Measurements from ENCODE around the gene AP4B1.
A peak's percentile ranks its signal among the peaks of the same experiment; 100 is the strongest.
"Not testable (repeated sequence)": the region's sequence is repeated elsewhere in the genome, so short reads cannot be mapped to it uniquely, and the experiment has no call there.

The AP4B1 gene

DNA sequence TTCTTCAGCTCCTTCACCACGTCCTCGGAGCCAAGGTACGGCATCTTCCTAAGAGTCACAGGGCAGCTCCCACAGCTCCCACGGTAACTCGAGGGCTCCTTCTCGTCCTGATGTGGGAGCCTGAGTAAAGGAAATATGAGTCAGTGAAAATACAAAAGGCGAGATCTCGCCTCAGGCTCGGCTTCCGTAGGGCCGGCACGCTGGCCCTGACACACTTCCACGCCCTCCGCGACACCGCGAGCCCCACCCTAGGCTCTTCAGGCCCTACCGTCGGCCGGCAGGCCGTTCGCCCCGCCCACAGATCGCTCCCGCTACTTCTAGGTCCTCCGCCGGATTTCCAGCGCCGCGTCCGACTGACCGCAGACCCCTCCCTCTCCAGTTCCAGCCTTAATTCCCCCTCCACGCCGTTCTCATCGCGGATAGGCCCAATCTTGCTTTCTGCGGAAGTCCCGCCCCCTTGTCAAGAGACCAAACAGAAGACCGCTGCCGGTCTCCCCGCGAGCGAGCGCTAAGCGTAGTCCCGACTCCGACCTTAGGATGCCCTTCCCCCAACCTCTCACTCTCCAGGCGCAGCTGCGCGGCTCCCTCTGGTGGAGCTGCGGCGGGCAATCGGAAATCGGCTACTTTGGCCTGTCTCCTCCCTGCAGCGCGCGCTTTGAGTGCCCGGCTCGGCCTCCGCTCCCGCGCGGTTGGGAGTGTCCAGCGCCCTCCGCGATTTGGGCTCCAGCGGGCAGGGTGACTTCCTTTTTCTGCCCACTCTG, at the start of gene AP4B1, which contains the start of gene DCLRE1B:
Gene AP4B1, minus strand, starts transcription at position 126 of the 761 bp plus-strand sequence. Its CDS starts 82 bp downstream, at position 44.
Gene DCLRE1B, plus strand, starts transcription at position 653 of the 761 bp plus-strand sequence. CDS start 261 bp downstream, outside the sequence.
- Histone ChIP-seq H3K36me3 (peaks cover 30% of the 10 kb centered on the region), H3K27me3 (ENCODE audit: insufficient read depth, low read depth, severe bottlenecking) (no peaks in the 10 kb centered on the region), H3K9me3 (ENCODE audit: severe bottlenecking) (no peaks in the 10 kb centered on the region), H3K4me3 (ENCODE audit: low read depth, low read length) (peak within 1 kb of the TSS; percentile 97), H3K27ac (peak within 1 kb of the TSS; percentile 86)
- TF ChIP-seq, protein P1, sequence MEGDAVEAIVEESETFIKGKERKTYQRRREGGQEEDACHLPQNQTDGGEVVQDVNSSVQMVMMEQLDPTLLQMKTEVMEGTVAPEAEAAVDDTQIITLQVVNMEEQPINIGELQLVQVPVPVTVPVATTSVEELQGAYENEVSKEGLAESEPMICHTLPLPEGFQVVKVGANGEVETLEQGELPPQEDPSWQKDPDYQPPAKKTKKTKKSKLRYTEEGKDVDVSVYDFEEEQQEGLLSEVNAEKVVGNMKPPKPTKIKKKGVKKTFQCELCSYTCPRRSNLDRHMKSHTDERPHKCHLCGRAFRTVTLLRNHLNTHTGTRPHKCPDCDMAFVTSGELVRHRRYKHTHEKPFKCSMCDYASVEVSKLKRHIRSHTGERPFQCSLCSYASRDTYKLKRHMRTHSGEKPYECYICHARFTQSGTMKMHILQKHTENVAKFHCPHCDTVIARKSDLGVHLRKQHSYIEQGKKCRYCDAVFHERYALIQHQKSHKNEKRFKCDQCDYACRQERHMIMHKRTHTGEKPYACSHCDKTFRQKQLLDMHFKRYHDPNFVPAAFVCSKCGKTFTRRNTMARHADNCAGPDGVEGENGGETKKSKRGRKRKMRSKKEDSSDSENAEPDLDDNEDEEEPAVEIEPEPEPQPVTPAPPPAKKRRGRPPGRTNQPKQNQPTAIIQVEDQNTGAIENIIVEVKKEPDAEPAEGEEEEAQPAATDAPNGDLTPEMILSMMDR (IDR thresholded peaks at IDR 0.05; ENCODE audit: low read depth, low read length) = peak; percentile 66
- peak; percentile 99 for DNase-seq

DNA sequence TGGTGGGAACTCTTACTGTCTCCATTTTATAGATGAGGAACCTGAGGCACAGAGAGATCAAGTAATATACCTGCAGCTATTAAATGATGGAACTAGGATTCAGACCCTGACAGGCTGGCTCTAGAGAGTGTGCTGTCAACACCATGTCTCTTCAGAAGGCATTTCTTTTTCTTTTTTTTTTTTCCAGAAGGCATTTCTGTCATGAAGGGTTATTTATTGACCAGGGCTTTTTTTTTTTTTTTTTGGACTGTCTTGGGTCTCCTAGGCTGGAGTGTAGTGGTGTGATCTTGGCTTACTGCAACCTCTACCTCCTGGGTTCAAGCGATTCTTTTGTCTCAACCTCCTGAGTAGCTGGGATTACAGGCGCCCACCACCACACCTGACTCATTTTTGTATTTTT, 47.1 kb upstream of the AP4B1 start:
- Histone ChIP-seq H3K27me3 (ENCODE audit: insufficient read depth, low read depth, severe bottlenecking) (no peaks in the 10 kb centered on the region), H3K9me3 (ENCODE audit: severe bottlenecking) (no peaks in the 10 kb centered on the region), H3K36me3 (peaks cover 38% of the 10 kb centered on the region), H3K27ac (no peak overlapping the region), H3K4me3 (ENCODE audit: low read depth, low read length) (no peak overlapping the region)
- no peak for DNase-seq
- TF ChIP-seq, protein P1 (IDR thresholded peaks at IDR 0.05; ENCODE audit: low read depth, low read length) = no peak

DNA sequence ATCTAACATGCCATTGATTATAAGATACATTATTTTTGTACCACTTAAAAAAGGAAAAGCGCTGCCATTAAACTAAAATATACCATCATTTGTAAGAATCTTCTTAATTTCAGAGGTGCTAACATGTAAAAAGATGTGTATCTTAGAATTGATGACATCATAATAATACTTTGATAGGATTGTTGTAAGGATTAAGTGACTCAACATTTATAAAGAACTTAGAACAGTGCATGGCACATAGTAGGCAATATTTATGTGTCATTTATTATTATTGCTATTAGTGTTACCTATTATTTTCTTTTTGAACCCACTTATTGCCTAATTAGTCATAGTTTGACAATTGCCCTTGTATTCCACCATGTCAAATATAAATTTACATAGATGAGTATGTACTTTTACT, 46.3 kb upstream of the AP4B1 start:
- TF ChIP-seq, protein P1 (IDR thresholded peaks at IDR 0.05; ENCODE audit: low read depth, low read length) = no peak
- Histone ChIP-seq H3K4me3 (ENCODE audit: low read depth, low read length) (no peak overlapping the region), H3K27ac (no peak overlapping the region), H3K27me3 (ENCODE audit: insufficient read depth, low read depth, severe bottlenecking) (no peaks in the 10 kb centered on the region), H3K9me3 (ENCODE audit: severe bottlenecking) (no peaks in the 10 kb centered on the region), H3K36me3 (peaks cover 31% of the 10 kb centered on the region)
- DNase-seq = no peak

DNA sequence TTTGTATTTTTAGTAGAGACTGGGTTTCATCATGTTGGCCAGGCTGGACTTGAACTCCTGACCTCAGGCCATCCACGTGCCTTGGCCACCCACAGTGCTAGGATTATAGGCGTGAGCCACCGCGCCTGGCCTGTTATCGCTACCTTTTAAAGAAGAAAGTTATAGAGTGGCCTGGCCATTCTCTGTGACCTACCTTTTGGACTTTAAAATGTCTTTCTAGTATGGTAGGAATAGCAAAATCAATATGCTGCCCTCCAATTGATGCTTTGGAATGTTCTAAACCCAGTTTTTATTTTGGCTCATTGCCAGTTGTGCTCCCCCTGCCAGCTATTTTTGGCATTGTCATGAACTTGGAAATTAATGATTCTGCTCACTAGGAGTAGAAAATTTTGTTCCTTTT, 44.4 kb upstream of the AP4B1 start:
- TF ChIP-seq, protein P1 (IDR thresholded peaks at IDR 0.05; ENCODE audit: low read depth, low read length) = 0 out of 2 replicates have a peak, but pooled peaks have one; percentile 8
- Histone ChIP-seq H3K4me3 (ENCODE audit: low read depth, low read length) (no peak overlapping the region), H3K36me3 (peaks cover 27% of the 10 kb centered on the region), H3K27ac (no peak overlapping the region; the same call in 1 of the 2 replicates), H3K27me3 (ENCODE audit: insufficient read depth, low read depth, severe bottlenecking) (no peaks in the 10 kb centered on the region), H3K9me3 (ENCODE audit: severe bottlenecking) (no peaks in the 10 kb centered on the region)
- no peak for DNase-seq

DNA sequence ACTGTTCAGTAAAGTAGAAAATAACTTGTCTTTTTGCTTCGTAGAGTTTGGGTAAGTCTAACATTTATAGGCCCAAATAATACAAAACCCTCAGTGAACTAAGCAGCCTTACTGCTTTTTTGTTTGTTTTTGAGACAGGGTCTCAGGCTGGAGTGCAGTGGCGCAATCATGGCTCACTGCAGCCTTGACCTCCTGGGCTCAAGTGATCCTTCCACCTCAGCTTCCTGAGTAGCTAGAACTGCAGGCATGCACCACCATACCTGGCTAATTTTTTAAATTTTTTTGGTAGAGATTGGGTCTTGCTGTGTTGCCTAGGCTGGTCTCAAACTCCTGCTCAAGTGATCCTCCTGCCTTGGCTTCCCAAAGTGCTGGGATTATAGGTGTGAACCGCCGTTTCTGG, 43.6 kb upstream of the AP4B1 start:
- not testable (repeated sequence) for H3K27me3 ChIP-seq (ENCODE audit: insufficient read depth, low read depth, severe bottlenecking); H3K4me3 ChIP-seq (ENCODE audit: low read depth, low read length); DNase-seq; H3K9me3 ChIP-seq (ENCODE audit: severe bottlenecking)
- Histone ChIP-seq H3K36me3 (peaks cover 25% of the 10 kb centered on the region), H3K27ac (peak overlapping the region; percentile 94)

DNA sequence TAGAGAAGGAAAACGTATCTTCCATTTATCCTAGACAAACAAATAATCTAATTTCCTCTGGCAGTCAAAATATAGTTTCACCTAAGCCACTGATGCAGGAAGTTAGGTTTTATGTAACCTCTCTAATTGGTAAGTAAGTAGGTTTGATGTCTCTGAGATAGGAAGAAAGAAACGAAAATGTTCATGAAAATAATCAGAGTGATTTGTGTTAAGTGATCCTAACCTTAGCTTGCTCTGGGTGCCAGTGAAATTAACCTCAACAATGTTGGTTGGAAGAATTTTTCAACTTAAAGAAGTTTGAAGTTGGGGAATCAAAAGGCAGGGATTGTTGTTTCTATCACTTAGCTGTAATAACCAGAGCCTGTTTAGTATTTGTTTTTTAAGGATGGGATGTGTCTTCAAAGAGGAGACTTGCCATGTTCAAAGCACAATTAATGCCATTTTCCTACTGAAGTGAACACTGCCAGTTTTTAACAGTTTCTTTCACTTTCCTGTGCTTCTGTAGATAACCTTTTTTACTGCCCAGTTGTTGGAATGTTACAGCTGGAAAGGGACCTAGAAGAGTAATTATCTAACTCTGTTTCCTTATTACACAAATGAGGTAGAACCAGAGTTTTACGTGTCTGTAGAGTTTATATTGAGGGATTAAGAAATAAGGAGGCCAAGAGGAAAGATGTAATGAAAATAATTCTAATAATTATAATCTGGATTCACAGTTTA, 42.9 kb upstream of the AP4B1 start:
- Histone ChIP-seq H3K9me3 (ENCODE audit: severe bottlenecking) (no peaks in the 10 kb centered on the region), H3K36me3 (peaks cover 31% of the 10 kb centered on the region), H3K4me3 (ENCODE audit: low read depth, low read length) (peak overlapping the region; percentile 29), H3K27ac (peak overlapping the region; percentile 94), H3K27me3 (ENCODE audit: insufficient read depth, low read depth, severe bottlenecking) (no peaks in the 10 kb centered on the region)
- TF ChIP-seq, protein P1 (IDR thresholded peaks at IDR 0.05; ENCODE audit: low read depth, low read length) = no peak
- DNase-seq = no peak

Measured in WERI-Rb-1 (cell line).